HepG2 (cell line): ENCODE measurements around the gene HACD2. TPM values are rescaled to one million over a fixed set of nuclear protein-coding genes. Genes with fewer than 3 reads are reported as not detected.

ENCODE experiments used
- AGO2 ChIP-seq: fragments of 200-400 bp; formaldehyde crosslinking; optimal IDR thresholded peaks from 2 replicates; pipeline ENCODE3; 2017; ENCODE audit warnings: mild to moderate bottlenecking, low read depth, low read length, moderate library complexity
- FLYWCH1 ChIP-seq: sonication (generic); formaldehyde crosslinking; IDR thresholded peaks from 2 replicates; pipeline ENCODE4 v1.8.1; 2023; ENCODE audit warnings: mild to moderate bottlenecking, missing genetic modification reagents
- MED1 ChIP-seq: sonication (generic); formaldehyde crosslinking; IDR thresholded peaks from 2 replicates; pipeline ENCODE4 v1.4.0; 2020; ENCODE audit warnings: missing genetic modification reagents
- MED13 ChIP-seq: sonication (generic); formaldehyde crosslinking; IDR thresholded peaks from 2 replicates; pipeline ENCODE4 v1.5.0; 2020; ENCODE audit warnings: missing genetic modification reagents
- MEF2D ChIP-seq: sonication (generic); formaldehyde crosslinking; IDR thresholded peaks from 2 replicates; pipeline ENCODE4 v1.5.1; 2020; ENCODE audit warnings: mild to moderate bottlenecking, missing genetic modification reagents
- PRDM4 ChIP-seq: sonication (generic); formaldehyde crosslinking; IDR thresholded peaks from 2 replicates; pipeline ENCODE4 v1.9.0; 2021; ENCODE audit warnings: missing genetic modification reagents, borderline replicate concordance
- PTBP1 ChIP-seq: fragments of 200-400 bp; formaldehyde crosslinking; IDR thresholded peaks from 2 replicates; pipeline ENCODE4 v1.6.1; 2018; ENCODE audit warnings: low read length, low read depth; ENCODE audit not compliant: poor library complexity, severe bottlenecking
- SMYD3 ChIP-seq: sonication (generic); formaldehyde crosslinking; IDR thresholded peaks from 2 replicates; pipeline ENCODE4 v1.8.1; 2023; ENCODE audit warnings: mild to moderate bottlenecking, missing genetic modification reagents
- TGIF2 ChIP-seq: IDR thresholded peaks from 2 replicates; pipeline ENCODE4 v1.6.1; 2016; ENCODE audit warnings: control low read depth, missing compliant biosample characterization
- ZBTB40 ChIP-seq, 2 experiments: fragments of 450-650 bp in 1 of 2; sonication (generic) in 1 of 2; formaldehyde crosslinking in 1 of 2; IDR thresholded peaks; 2 replicates each; pipeline versions ENCODE4 v1.6.1 to v1.8.0; 2016 to 2022; ENCODE audit warnings: antibody characterized with exemption in 1 of 2, mild to moderate bottlenecking in 1 of 2, missing genetic modification reagents in 1 of 2
- ZBTB46 ChIP-seq: sonication (generic); formaldehyde crosslinking; IDR thresholded peaks from 2 replicates; pipeline ENCODE4 v1.4.0; 2020; ENCODE audit warnings: mild to moderate bottlenecking, missing genetic modification reagents, borderline replicate concordance
- ZNF383 ChIP-seq: sonication (generic); formaldehyde crosslinking; IDR thresholded peaks from 2 replicates; pipeline ENCODE4 v1.4.0; 2020; ENCODE audit warnings: missing genetic modification reagents, mild to moderate bottlenecking, borderline replicate concordance
- ZNF441 ChIP-seq: sonication (generic); formaldehyde crosslinking; IDR thresholded peaks from 2 replicates; pipeline ENCODE4 v1.7.0; 2021; ENCODE audit warnings: missing genetic modification reagents, borderline replicate concordance
- ZNF503 ChIP-seq: sonication (generic); formaldehyde crosslinking; IDR thresholded peaks from 2 replicates; pipeline ENCODE4 v1.4.0; 2020; ENCODE audit warnings: missing genetic modification reagents
- polyA plus RNA-seq, 8 experiments: library from polyadenylated mRNA; depleted of rRNA in 3 of 8; stranded (reverse) in 7 of 8; unstranded in 1 of 8; fragments of >200 nt; fragmentation: Illumina TruSeq in 4 of 8; extraction: Trizol in 4 of 8; gene quantifications; 2 replicates each; pipeline versions ENCODE4 v1.2.1 to v1.2.3, GENCODE V29; 2011 to 2016; ENCODE audit warnings: low read depth in 4 of 8, missing spikeins in 1 of 8, mixed read lengths in 1 of 8; ENCODE audit not compliant: insufficient read depth in 1 of 8
- total RNA-seq, 5 experiments: library from RNA; depleted of rRNA; stranded (reverse); fragments of >200 nt; fragmentation: Illumina TruSeq; extraction: Trizol; gene quantifications; 2 replicates each; pipeline ENCODE4 v1.2.3, GENCODE V29; 2016; ENCODE audit warnings: low read depth in 1 of 5

Gene HACD2
- total and polyA plus RNA-seq, 2 of the 13 experiments (the other 11 are each of a cell fraction or from before 2014, with no cell fraction given) = 47.0 to 50.4 TPM

GRCh38 chr3:123605789-123606234 lies 21.0 kb upstream of the HACD2 start (continued):
- TF ChIP-seq ZBTB40 (IDR thresholded peaks at IDR 0.05) (no peak), ZBTB40 (CRISPR knock-in tag; IDR thresholded peaks at IDR 0.05) (no peak), PTBP1 (no peak), FLYWCH1 (no peak), PRDM4 (CRISPR knock-in tag) (no peak), ZNF383 (no peak), MED1 (CRISPR knock-in tag) (peak; percentile 85), ZNF503 (CRISPR knock-in tag) (peak; percentile 84), MED13 (CRISPR knock-in tag) (no peak), ZBTB46 (CRISPR knock-in tag) (no peak), ZNF441 (CRISPR knock-in tag) (peak; percentile 75), TGIF2 (CRISPR knock-in tag) (peak; percentile 18; the same call in 1 of the 2 replicates), AGO2 (no peak), SMYD3 (no peak), MEF2D (CRISPR knock-in tag) (peak; percentile 71; the same call in 1 of the 2 replicates)
